ENCODE measurements around the gene XPA. TPM values are rescaled to one million over a fixed set of nuclear protein-coding genes. Genes with fewer than 3 reads are reported as not detected.
"Not testable (repeated sequence)": the region's sequence is repeated elsewhere in the genome, so short reads cannot be mapped to it uniquely, and the experiment has no call there.

XPA gene
- total RNA-seq, 6 donors from 2014 or later: 10.4 to 26.8 (median 11.5) TPM

GRCh38 chr9:97705354-97705950 is 8.3 kb upstream of the XPA start:
- 36 to 45% methylated on average over 3 of the region's 3 CpGs for WGBS, 2 donors
- Histone ChIP-seq H3K4me1 (no peaks in the 10 kb centered on the region), H3K36me3 (no peaks in the 10 kb centered on the region), H3K9me3 (no peaks in the 10 kb centered on the region), H3K27me3 (no peaks in the 10 kb centered on the region), H3K4me3 (no peak overlapping the region), H3K27ac (no peak overlapping the region)
- DNase-seq: no peak
- no peak for TF ChIP-seq CTCF (IDR thresholded peaks at IDR 0.05)
- ATAC-seq (ENCODE audit: low FRiP score in 2 of 2): no peak

GRCh38 chr9:97704851-97705250 is 7.7 kb upstream of the XPA start:
- Histone ChIP-seq H3K4me3 (no peak overlapping the region), H3K36me3 (no peaks in the 10 kb centered on the region), H3K9me3 (no peaks in the 10 kb centered on the region), H3K27ac (no peak overlapping the region), H3K27me3 (no peaks in the 10 kb centered on the region), H3K4me1 (no peaks in the 10 kb centered on the region)
- 86 to 90% methylated on average over 4 of the region's 4 CpGs for WGBS, 2 donors
- TF ChIP-seq POLR2AphosphoS5 (IDR thresholded peaks at IDR 0.05) (no peak), POLR2A (IDR thresholded peaks at IDR 0.05) (no peak)
- ATAC-seq (ENCODE audit: low FRiP score in 2 of 2): no peak
- DNase-seq: no peak

GRCh38 chr9:97704345-97704677 is 7.2 kb upstream of the XPA start:
- DNase-seq: no peak

GRCh38 chr9:97703437-97704344 is 6.6 kb upstream of the XPA start:
- no peak for TF ChIP-seq POLR2A (IDR thresholded peaks at IDR 0.05)
- no peak for TF ChIP-seq EP300 (IDR thresholded peaks at IDR 0.05)
- no peak for TF ChIP-seq POLR2AphosphoS5 (IDR thresholded peaks at IDR 0.05)
- no peak for TF ChIP-seq CTCF (IDR thresholded peaks at IDR 0.05)
- Histone ChIP-seq H3K4me3 (no peak overlapping the region), H3K36me3 (no peaks in the 10 kb centered on the region), H3K4me1 (no peaks in the 10 kb centered on the region), H3K9me3 (no peaks in the 10 kb centered on the region), H3K27me3 (no peaks in the 10 kb centered on the region), H3K27ac (no peak overlapping the region)
- 56 to 76% methylated on average over 11 of the region's 11 CpGs for WGBS, 2 donors
- DNase-seq (no peak), ATAC-seq (ENCODE audit: low FRiP score in 2 of 2) (peak in 1 of 2 donors; percentile 82)

More at GRCh38 chr9:97704345-97704677, 7.2 kb upstream of the XPA start:
- Histone ChIP-seq H3K27ac (no peak overlapping the region), H3K4me1 (no peaks in the 10 kb centered on the region), H3K9me3 (no peaks in the 10 kb centered on the region), H3K36me3 (no peaks in the 10 kb centered on the region), H3K27me3 (no peaks in the 10 kb centered on the region), H3K4me3 (no peak overlapping the region)
- 78 to 89% methylated on average over 3 of the region's 3 CpGs for WGBS, 2 donors
- TF ChIP-seq POLR2A (IDR thresholded peaks at IDR 0.05) (no peak), CTCF (IDR thresholded peaks at IDR 0.05) (no peak), POLR2AphosphoS5 (IDR thresholded peaks at IDR 0.05) (no peak)
- peak in 1 of 2 donors; percentile 6 for ATAC-seq (ENCODE audit: low FRiP score in 2 of 2)

- H3K36me3 ChIP-seq; H3K4me3 ChIP-seq; ATAC-seq (ENCODE audit: low FRiP score in 2 of 2); H3K27me3 ChIP-seq; H3K27ac ChIP-seq; DNase-seq; H3K9me3 ChIP-seq: not testable (repeated sequence)
- peaks cover 19 to 27% (median 22%) of the 10 kb centered on the region in 4 donors for H3K4me1 ChIP-seq
- 91 to 92% methylated on average over 3 of the region's 3 CpGs for WGBS, 2 donors
Measured at GRCh38 chr9:97699824-97700223, 2.7 kb upstream of the XPA start.

- DNase-seq; H3K27ac ChIP-seq; H3K9me3 ChIP-seq; H3K36me3 ChIP-seq; H3K27me3 ChIP-seq; H3K4me3 ChIP-seq; ATAC-seq (ENCODE audit: low FRiP score in 2 of 2): not testable (repeated sequence)
- H3K4me1 ChIP-seq: peaks cover 21 to 30% (median 23%) of the 10 kb centered on the region in 4 donors
- WGBS, 2 donors: 66 to 74% methylated on average over 13 of the region's 13 CpGs
Measured at GRCh38 chr9:97699281-97699680, 2.1 kb upstream of the XPA start.
